H1 (cell line): ENCODE measurements around the gene KCNE4. TPM values are rescaled to one million over a fixed set of nuclear protein-coding genes. Genes with fewer than 3 reads are reported as not detected.

Experiments used
- CTCF ChIA-PET: fragments of 300-600 bp; sonication (Branson Sonifier 250); formaldehyde crosslinking; loops from one replicate; lab custom pipeline; 2021; ENCODE audit not compliant: partially characterized antibody; lab: Charles Lee
- POLR2A ChIA-PET: fragments of 300-600 bp; sonication (Branson Sonifier 250); formaldehyde crosslinking; loops from one replicate; lab custom pipeline; 2021; ENCODE audit warnings: inconsistent platforms; ENCODE audit not compliant: partially characterized antibody; lab: Charles Lee
- DNase-seq, 2 experiments: peaks; one replicate each; pipeline versions ENCODE4 v3.0.0 to v3.0.0-alpha.2; 2010 to 2022; ENCODE audit warnings: low spot score in 2 of 2, low read depth in 1 of 2, mixed read lengths in 1 of 2
- FAIRE-seq: peaks from 2 replicates; lab custom pipeline; 2011; peaks lifted over from hg19 to GRCh38; lab: Jason Lieb, UNC
- H2AFZ ChIP-seq: 2 replicates; pipeline ENCODE4 v1.8.1; 2012; ENCODE audit warnings: low read length, inconsistent platforms
- H2AK5ac ChIP-seq: 2 replicates; pipeline ENCODE4 v1.6.1; 2013; ENCODE audit warnings: low read depth, low read length
- H2BK120ac ChIP-seq: replicated peaks from 2 replicates; pipeline ENCODE3; 2013; ENCODE audit warnings: low read depth, low read length, inconsistent platforms
- H2BK12ac ChIP-seq: 2 replicates; pipeline ENCODE4 v1.6.1; 2013; ENCODE audit warnings: low read depth, low read length
- H2BK15ac ChIP-seq: 2 replicates; pipeline ENCODE4 v1.6.1; 2013; ENCODE audit warnings: low read length
- H2BK20ac ChIP-seq: 2 replicates; pipeline ENCODE4 v1.6.1; 2013; ENCODE audit warnings: low read length
- H2BK5ac ChIP-seq: 2 replicates; pipeline ENCODE4 v1.6.1; 2013; ENCODE audit warnings: low read depth, low read length
- H3K14ac ChIP-seq: 2 replicates; pipeline ENCODE4 v1.6.1; 2013; ENCODE audit warnings: inconsistent platforms; ENCODE audit not compliant: insufficient read length
- H3K18ac ChIP-seq: 2 replicates; pipeline ENCODE4 v1.6.1; 2013; ENCODE audit warnings: low read length; ENCODE audit errors: extremely low read depth
- H3K23ac ChIP-seq: 2 replicates; pipeline ENCODE4 v1.6.1; 2013; ENCODE audit warnings: inconsistent platforms; ENCODE audit not compliant: insufficient read length
- H3K23me2 ChIP-seq: 2 replicates; pipeline ENCODE4 v1.6.1; 2013; ENCODE audit warnings: low read depth, low read length
- H3K27ac ChIP-seq: 2 replicates; pipeline ENCODE4 v1.6.1; 2011; ENCODE audit warnings: low read depth, low read length, inconsistent platforms
- H3K27me3 ChIP-seq, 4 experiments: replicated peaks in 1 of 4; 1 replicate in 1 of 4; 2 replicates in 3 of 4; pipeline versions ENCODE4 v1.6.1 to v1.8.1; 2011 to 2013; ENCODE audit warnings: low read length in 3 of 4, mild to moderate bottlenecking in 3 of 4, inconsistent platforms in 2 of 4, mixed read lengths in 2 of 4, moderate library complexity in 1 of 4; ENCODE audit not compliant: control insufficient read depth in 3 of 4, insufficient read depth in 3 of 4; ENCODE audit errors: extremely low read depth in 1 of 4
- H3K36me3 ChIP-seq, 4 experiments: 2 replicates each; pipeline versions ENCODE4 v1.6.1 to v1.8.1; 2011 to 2013; ENCODE audit warnings: mild to moderate bottlenecking in 4 of 4, low read length in 3 of 4, moderate library complexity in 2 of 4, control low read depth in 1 of 4, inconsistent platforms in 1 of 4; ENCODE audit not compliant: insufficient read depth in 4 of 4, control insufficient read depth in 2 of 4
- H3K4ac ChIP-seq: replicated peaks from 2 replicates; pipeline ENCODE3; 2013; ENCODE audit warnings: low read length, low read depth, mixed read lengths, inconsistent platforms; ENCODE audit not compliant: insufficient read length
- H3K4me1 ChIP-seq, 4 experiments: replicated peaks in 1 of 4; 1 replicate in 1 of 4; 2 replicates in 3 of 4; pipeline versions ENCODE4 v1.6.1 to v1.8.1; 2011 to 2013; ENCODE audit warnings: low read length in 3 of 4, inconsistent platforms in 2 of 4, mixed read lengths in 1 of 4; ENCODE audit not compliant: insufficient read depth in 4 of 4, control insufficient read depth in 3 of 4
- H3K4me2 ChIP-seq, 2 experiments: 2 replicates each; pipeline versions ENCODE4 v1.6.1 to v1.8.1; 2011 to 2013; ENCODE audit warnings: low read depth in 2 of 2, low read length in 2 of 2, control low read depth in 1 of 2, inconsistent platforms in 1 of 2, mild to moderate bottlenecking in 1 of 2; ENCODE audit not compliant: insufficient read depth in 1 of 2
- H3K4me3 ChIP-seq, 4 experiments: fragments of 200-600, 300-600 bp in 1 of 4; sonication (generic), shearing (Covaris generic), sonication (Bioruptor Twin) in 1 of 4; 2 replicates each; pipeline versions ENCODE4 v1.5.1 to v1.8.1; 2011 to 2016; ENCODE audit warnings: low read length in 4 of 4, low read depth in 3 of 4, control low read depth in 2 of 4, inconsistent platforms in 2 of 4, mild to moderate bottlenecking in 2 of 4, mixed read lengths in 1 of 4, moderate library complexity in 1 of 4; ENCODE audit not compliant: insufficient read depth in 2 of 4; ENCODE audit errors: extremely low read depth in 1 of 4
- H3K56ac ChIP-seq: replicated peaks from 2 replicates; pipeline ENCODE3; 2013; ENCODE audit warnings: low read depth, mild to moderate bottlenecking, mixed read lengths, low read length, inconsistent platforms; ENCODE audit not compliant: insufficient read length
- H3K79me1 ChIP-seq: 2 replicates; pipeline ENCODE4 v1.6.1; 2013; ENCODE audit warnings: low read depth, low read length, control low read depth
- H3K79me2 ChIP-seq, 2 experiments: 2 replicates each; pipeline versions ENCODE4 v1.6.1 to v1.8.1; 2012 to 2013; ENCODE audit warnings: low read length in 2 of 2, mild to moderate bottlenecking in 2 of 2, inconsistent platforms in 1 of 2; ENCODE audit not compliant: insufficient read depth in 2 of 2, control insufficient read depth in 1 of 2
- H3K9ac ChIP-seq, 4 experiments: replicated peaks in 1 of 4; 1 replicate in 1 of 4; 2 replicates in 3 of 4; pipeline versions ENCODE4 v1.6.1 to v1.8.1; 2011 to 2013; ENCODE audit warnings: low read depth in 3 of 4, low read length in 3 of 4, control low read depth in 2 of 4, mild to moderate bottlenecking in 2 of 4, moderate library complexity in 2 of 4, inconsistent platforms in 1 of 4; ENCODE audit errors: extremely low read depth in 1 of 4
- H3K9me3 ChIP-seq, 2 experiments: 2 replicates each; pipeline versions ENCODE4 v1.6.1 to v1.8.1; 2012 to 2013; ENCODE audit warnings: mild to moderate bottlenecking in 2 of 2, moderate library complexity in 2 of 2, control low read depth in 1 of 2, inconsistent platforms in 1 of 2, low read depth in 1 of 2, low read length in 1 of 2, mixed read lengths in 1 of 2; ENCODE audit not compliant: insufficient read depth in 2 of 2
- H4K20me1 ChIP-seq, 2 experiments: replicated peaks in 1 of 2; 2 replicates each; pipeline versions ENCODE3 to v1.8.1; 2011 to 2013; ENCODE audit warnings: inconsistent platforms in 2 of 2, low read length in 2 of 2, mild to moderate bottlenecking in 1 of 2; ENCODE audit not compliant: insufficient read depth in 2 of 2, control insufficient read depth in 1 of 2
- H4K5ac ChIP-seq: 2 replicates; pipeline ENCODE4 v1.6.1; 2013; ENCODE audit warnings: low read length, low read depth, mixed read lengths, inconsistent platforms; ENCODE audit not compliant: insufficient read length
- H4K8ac ChIP-seq: 2 replicates; pipeline ENCODE4 v1.8.0; 2013; ENCODE audit warnings: mild to moderate bottlenecking, moderate library complexity, low read length, inconsistent platforms; ENCODE audit not compliant: insufficient read depth; ENCODE audit errors: extremely low read depth
- H4K91ac ChIP-seq: replicated peaks from 2 replicates; pipeline ENCODE3; 2013; ENCODE audit warnings: low read length, mixed read lengths, inconsistent platforms; ENCODE audit not compliant: insufficient read length
- BACH1 ChIP-seq: IDR thresholded peaks from 2 replicates; pipeline ENCODE4 v1.6.1; 2012; ENCODE audit warnings: low read length, improper control_type of control experiment
- CTBP2 ChIP-seq: IDR thresholded peaks from 2 replicates; pipeline ENCODE4 v1.7.0; 2011; ENCODE audit warnings: borderline replicate concordance, mild to moderate bottlenecking, moderate library complexity, mixed read lengths, low read length; ENCODE audit not compliant: insufficient read depth, insufficient read length
- FOSL1 ChIP-seq: IDR thresholded peaks from 2 replicates; pipeline ENCODE4 v1.6.1; 2011; ENCODE audit warnings: mild to moderate bottlenecking, low read depth, low read length, moderate library complexity; ENCODE audit not compliant: insufficient read depth
- HDAC2 ChIP-seq, 2 experiments: fragments of 300-600 bp in 1 of 2; sonication (generic) in 1 of 2; IDR thresholded peaks; 2 replicates each; pipeline ENCODE4 v1.6.1; 2011 to 2012; ENCODE audit warnings: low read depth in 2 of 2, low read length in 2 of 2, mild to moderate bottlenecking in 2 of 2, moderate library complexity in 2 of 2, borderline replicate concordance in 1 of 2, inconsistent platforms in 1 of 2
- PHF8 ChIP-seq: fragments of 200-600 bp; sonication (generic); conservative IDR thresholded peaks from 2 replicates; pipeline ENCODE4 v1.7.1; 2012; ENCODE audit warnings: low read depth, mild to moderate bottlenecking, inconsistent platforms, low read length, moderate library complexity
- POU5F1 ChIP-seq: IDR thresholded peaks from 2 replicates; pipeline ENCODE4 v1.6.1; 2011; ENCODE audit warnings: low read depth, mild to moderate bottlenecking, low read length, moderate library complexity
- RAD21 ChIP-seq, 2 experiments: IDR thresholded peaks in 1 of 2; conservative IDR thresholded peaks in 1 of 2; 2 replicates each; pipeline ENCODE4 v1.6.1; 2011; ENCODE audit warnings: low read depth in 2 of 2, low read length in 2 of 2, improper control_type of control experiment in 1 of 2, inconsistent platforms in 1 of 2, mild to moderate bottlenecking in 1 of 2, moderate library complexity in 1 of 2
- SIRT6 ChIP-seq: IDR thresholded peaks from one replicate; pipeline ENCODE4 v1.7.1; 2012; ENCODE audit warnings: low read length, inconsistent platforms
- TEAD4 ChIP-seq: IDR thresholded peaks from 2 replicates; pipeline ENCODE4 v1.6.1; 2012; ENCODE audit warnings: low read depth, low read length, inconsistent platforms, mixed read lengths
- ZNF274 ChIP-seq: IDR thresholded peaks from 2 replicates; pipeline ENCODE4 v1.7.0; 2012; ENCODE audit warnings: low read length, borderline replicate concordance; ENCODE audit errors: extremely low read depth
- WGBS, 2 experiments: shearing (Covaris generic) in 1 of 2; methylation state at CpG; one replicate each; pipeline versions ENCODE4 v1.1.6 to v1.1.7; 2013 to 2015; ENCODE audit warnings: low lambda C conversion rate in 2 of 2, mixed read lengths in 2 of 2, inconsistent platforms in 1 of 2, low coverage in 1 of 2, missing lambda C conversion rate in 1 of 2; ENCODE audit not compliant: insufficient replicate concordance in 2 of 2, insufficient coverage in 1 of 2, insufficient read length in 1 of 2; ENCODE audit errors: extremely low coverage in 1 of 2, missing lambda C conversion rate in 1 of 2; 5-methylcytosine and 5-hydroxymethylcytosine counted together
- polyA plus RNA-seq, 7 experiments: library from polyadenylated mRNA; depleted of rRNA in 3 of 7; stranded (reverse) in 5 of 7; unstranded in 2 of 7; fragments of >200 nt in 5 of 7; fragments of 200-250 nt in 2 of 7; gene quantifications; 1 replicate in 5 of 7; 2 replicates in 1 of 7; 4 replicates in 1 of 7; pipeline versions ENCODE4 v1.2.1 to v1.2.3, GENCODE V29; 2011 to 2013; ENCODE audit warnings: missing spikeins in 2 of 7, mixed read lengths in 2 of 7
- total RNA-seq: library from RNA; stranded (reverse); fragmentation: NEBNext Ultra II Directional; extraction: Animal tissue kit (Norgen Biotek cat#: 25700); gene quantifications from 2 replicates; pipeline ENCODE4 v1.2.1, GENCODE V29; 2021
- TF ChIP-seq, protein P1 (sequence below): IDR thresholded peaks from 2 replicates; pipeline ENCODE4 v1.6.1; 2011; ENCODE audit warnings: low read depth, mild to moderate bottlenecking, low read length; ENCODE audit not compliant: insufficient read depth

The KCNE4 gene
- total and polyA plus RNA-seq, 2 of the 8 experiments (the other 6 are each of a cell fraction or from before 2014, with no cell fraction given), result 0.08 to 0.09 TPM

DNA sequence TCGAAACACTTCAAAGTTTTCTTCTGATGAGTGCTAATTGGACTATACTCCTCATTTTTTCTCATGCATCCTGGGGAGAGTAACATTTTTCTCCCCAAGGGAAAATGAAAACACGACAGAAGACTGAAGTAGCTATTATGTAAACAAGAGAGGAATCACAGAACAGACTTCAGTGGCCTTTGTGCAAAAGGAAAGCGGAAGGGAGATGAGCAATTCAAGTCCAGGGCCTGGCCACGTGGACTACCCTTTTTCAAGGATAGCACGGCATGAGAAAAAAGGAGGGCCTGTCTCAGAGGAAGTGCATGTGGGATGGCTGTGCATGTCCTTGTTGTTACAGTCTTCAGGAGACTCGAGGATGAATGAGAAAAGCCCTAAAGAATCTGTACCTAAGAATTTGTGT lies 43.8 kb upstream of the KCNE4 start:
- H3K23me2 ChIP-seq, result no peaks in the 10 kb centered on the region
- ChIA-PET CTCF (interaction anchor here (0.8 to 1.4 kb wide), 3 partner anchors 16 to 37 kb away, joined by 3 to 6 read pairs (median 3); no protein-coding TSS in a partner anchor), POLR2A (no interaction called here)
- no peak overlapping the region for H3K9ac ChIP-seq
- no peak overlapping the region for H2BK120ac ChIP-seq
- H3K79me2 ChIP-seq, result no peaks in the 10 kb centered on the region
- H3K23ac ChIP-seq, result no peak overlapping the region
- no peak overlapping the region for H4K8ac ChIP-seq
- H2BK15ac ChIP-seq, result no peak overlapping the region
- no peak overlapping the region for H2BK20ac ChIP-seq
- H3K18ac ChIP-seq, result no peak overlapping the region
- no peak overlapping the region for H3K56ac ChIP-seq
- H3K36me3 ChIP-seq, result no peaks in the 10 kb centered on the region
- H3K4me1 ChIP-seq, result no peaks in the 10 kb centered on the region
- H4K20me1 ChIP-seq, result no peaks in the 10 kb centered on the region
- no peak overlapping the region for H2AK5ac ChIP-seq
- no peak overlapping the region for H3K4me3 ChIP-seq
- no peak overlapping the region for H3K4me2 ChIP-seq
- no peak overlapping the region for H3K4ac ChIP-seq
- no peaks in the 10 kb centered on the region for H3K9me3 ChIP-seq
- H2BK5ac ChIP-seq, result no peak overlapping the region
- H2AFZ ChIP-seq, result no peak overlapping the region
- H4K91ac ChIP-seq, result no peak overlapping the region
- no peak overlapping the region for H4K5ac ChIP-seq
- DNase-seq, result no peak
- H2BK12ac ChIP-seq, result no peak overlapping the region
- H3K27me3 ChIP-seq, result no peaks in the 10 kb centered on the region
- H3K14ac ChIP-seq, result no peak overlapping the region
- WGBS, 2 experiments, result 76% methylated on average over 6 of the region's 6 CpGs; no CpG with 5 or more reads in 1 of the 2 experiments
- no peaks in the 10 kb centered on the region for H3K79me1 ChIP-seq
- H3K27ac ChIP-seq, result no peak overlapping the region
- no peak for FAIRE-seq
- TF ChIP-seq PHF8 (no peak), HDAC2 (IDR thresholded peaks at IDR 0.05; ENCODE audit: borderline replicate concordance in 1 of 2, low read depth in 2 of 2, low read length in 2 of 2) (no peak), SIRT6 (no peak), BACH1 (no peak), ZNF274 (no peak), TEAD4 (no peak), RAD21 (IDR thresholded peaks at IDR 0.05 in 1 of 2, conservative IDR thresholded peaks at IDR 0.05 in 1 of 2; ENCODE audit: low read depth in 2 of 2, low read length in 2 of 2) (no peak), CTBP2 (no peak), FOSL1 (no peak), POU5F1 (no peak)
- TF ChIP-seq, protein P1, sequence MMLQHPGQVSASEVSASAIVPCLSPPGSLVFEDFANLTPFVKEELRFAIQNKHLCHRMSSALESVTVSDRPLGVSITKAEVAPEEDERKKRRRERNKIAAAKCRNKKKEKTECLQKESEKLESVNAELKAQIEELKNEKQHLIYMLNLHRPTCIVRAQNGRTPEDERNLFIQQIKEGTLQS, result no peak
